ENCODE results near the gene AFAP1. TPM values are rescaled to one million over a fixed set of nuclear protein-coding genes. Genes with fewer than 3 reads are reported as not detected.

The AFAP1 gene
- total RNA-seq, 1 experiment from 2014 or later = 42.1 TPM

DNA sequence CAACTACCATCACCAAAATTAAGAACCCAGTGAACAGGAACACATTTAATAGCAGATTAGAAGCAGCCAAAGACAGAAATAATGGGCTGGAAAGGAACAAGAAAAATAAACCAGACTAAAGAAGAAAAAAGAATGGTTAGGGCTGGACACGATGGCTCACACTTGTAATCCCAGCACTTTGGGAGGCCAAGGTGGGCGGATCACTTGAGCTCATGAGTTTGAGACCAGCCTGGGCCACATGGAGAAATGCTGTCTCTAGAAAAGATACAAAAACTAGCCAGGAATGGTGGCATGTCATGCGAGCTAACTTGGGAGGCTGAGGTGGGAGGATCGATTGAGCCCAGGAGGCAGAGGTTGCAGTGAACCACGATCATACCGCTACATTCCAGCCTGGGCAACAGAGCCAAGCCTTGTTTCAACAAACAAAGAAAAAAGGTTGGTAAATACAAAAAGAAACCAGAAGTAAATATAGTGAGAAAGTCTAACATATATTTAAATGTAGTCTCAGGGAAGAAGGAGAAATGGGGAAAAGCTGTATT, 102.0 kb downstream of the AFAP1 start:
- peaks cover 14% of the 10 kb centered on the region for H3K4me1 ChIP-seq (ENCODE audit: insufficient read depth, low read length)
- peaks cover 62% of the 10 kb centered on the region for H3K79me2 ChIP-seq (ENCODE audit: low read length)
- H2AFZ ChIP-seq (ENCODE audit: low read length) = no peak overlapping the region
- ChIA-PET CTCF (no interaction called here), POLR2A (ENCODE audit: unreplicated experiment) (interaction anchor here (0.6 kb wide), 1 partner anchor 22 kb away, joined by 3 read pairs; no protein-coding TSS in a partner anchor)
- no peak overlapping the region for H3K4me3 ChIP-seq (ENCODE audit: low read length)
- no peaks in the 10 kb centered on the region for H4K20me1 ChIP-seq (ENCODE audit: low read length)
- no peaks in the 10 kb centered on the region for H3K27me3 ChIP-seq (ENCODE audit: low read length)
- DNase-seq (no peak), ATAC-seq (no peak)
- no peak overlapping the region for H3K4me2 ChIP-seq (ENCODE audit: low read length)
- TF ChIP-seq, protein P1, sequence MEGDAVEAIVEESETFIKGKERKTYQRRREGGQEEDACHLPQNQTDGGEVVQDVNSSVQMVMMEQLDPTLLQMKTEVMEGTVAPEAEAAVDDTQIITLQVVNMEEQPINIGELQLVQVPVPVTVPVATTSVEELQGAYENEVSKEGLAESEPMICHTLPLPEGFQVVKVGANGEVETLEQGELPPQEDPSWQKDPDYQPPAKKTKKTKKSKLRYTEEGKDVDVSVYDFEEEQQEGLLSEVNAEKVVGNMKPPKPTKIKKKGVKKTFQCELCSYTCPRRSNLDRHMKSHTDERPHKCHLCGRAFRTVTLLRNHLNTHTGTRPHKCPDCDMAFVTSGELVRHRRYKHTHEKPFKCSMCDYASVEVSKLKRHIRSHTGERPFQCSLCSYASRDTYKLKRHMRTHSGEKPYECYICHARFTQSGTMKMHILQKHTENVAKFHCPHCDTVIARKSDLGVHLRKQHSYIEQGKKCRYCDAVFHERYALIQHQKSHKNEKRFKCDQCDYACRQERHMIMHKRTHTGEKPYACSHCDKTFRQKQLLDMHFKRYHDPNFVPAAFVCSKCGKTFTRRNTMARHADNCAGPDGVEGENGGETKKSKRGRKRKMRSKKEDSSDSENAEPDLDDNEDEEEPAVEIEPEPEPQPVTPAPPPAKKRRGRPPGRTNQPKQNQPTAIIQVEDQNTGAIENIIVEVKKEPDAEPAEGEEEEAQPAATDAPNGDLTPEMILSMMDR (conservative IDR thresholded peaks at IDR 0.05; ENCODE audit: low read depth, low read length) = no peak
- TF ChIP-seq EZH2 (IDR thresholded peaks at IDR 0.05; ENCODE audit: low read length, unreplicated experiment) = no peak
- TF ChIP-seq EZH2phosphoT487 (IDR thresholded peaks at IDR 0.05; ENCODE audit: borderline replicate concordance, low read length) = no peak
- H3F3A ChIP-seq (ENCODE audit: low read length, unreplicated experiment) = no peaks in the 10 kb centered on the region
- no peaks in the 10 kb centered on the region for H3K9me2 ChIP-seq (replicated peaks; ENCODE audit: low read length)
- no peak overlapping the region for H3K27ac ChIP-seq (ENCODE audit: low read length)
- no peak overlapping the region for H3K9ac ChIP-seq (ENCODE audit: low read length)
- no TSS peak for BruUV-seq (replicated peaks)
- H3K9me3 ChIP-seq (ENCODE audit: low read length) = no peaks in the 10 kb centered on the region
- H3K36me3 ChIP-seq (ENCODE audit: low read depth, low read length) = peaks cover 38% of the 10 kb centered on the region
- intact Hi-C loops (cut with micrococcal nuclease) = no loop called here

- TF ChIP-seq EZH2phosphoT487 (IDR thresholded peaks at IDR 0.05; ENCODE audit: borderline replicate concordance, low read length) = no peak
- TF ChIP-seq EZH2 (IDR thresholded peaks at IDR 0.05; ENCODE audit: low read length, unreplicated experiment) = no peak
- TF ChIP-seq, protein P1 (conservative IDR thresholded peaks at IDR 0.05; ENCODE audit: low read depth, low read length) = no peak
- CTCF ChIA-PET = no interaction called here
- H3K4me2 ChIP-seq (ENCODE audit: low read length) = no peak overlapping the region
- peaks cover 66% of the 10 kb centered on the region for H3K79me2 ChIP-seq (ENCODE audit: low read length)
- no peak overlapping the region for H3K27ac ChIP-seq (ENCODE audit: low read length)
- no peaks in the 10 kb centered on the region for H3K9me3 ChIP-seq (ENCODE audit: low read length)
- H2AFZ ChIP-seq (ENCODE audit: low read length) = no peak overlapping the region
- intact Hi-C loops (cut with micrococcal nuclease) = no loop called here
- peaks cover 31% of the 10 kb centered on the region for H3K36me3 ChIP-seq (ENCODE audit: low read depth, low read length)
- H3K4me3 ChIP-seq (ENCODE audit: low read length) = no peak overlapping the region
- ATAC-seq (no peak), DNase-seq (no peak)
- peaks cover 21% of the 10 kb centered on the region for H3K4me1 ChIP-seq (ENCODE audit: insufficient read depth, low read length)
- BruUV-seq (replicated peaks) = no TSS peak
- H4K20me1 ChIP-seq (ENCODE audit: low read length) = no peaks in the 10 kb centered on the region
- H3K9ac ChIP-seq (ENCODE audit: low read length) = no peak overlapping the region
- POLR2A ChIA-PET (ENCODE audit: unreplicated experiment) = no interaction called here
- no peaks in the 10 kb centered on the region for H3K9me2 ChIP-seq (replicated peaks; ENCODE audit: low read length)
- no peaks in the 10 kb centered on the region for H3K27me3 ChIP-seq (ENCODE audit: low read length)
- H3F3A ChIP-seq (ENCODE audit: low read length, unreplicated experiment) = no peaks in the 10 kb centered on the region
Measured at GRCh38 chr4:7831858-7832730, 107.6 kb downstream of the AFAP1 start.

- BruUV-seq (replicated peaks) = no TSS peak
- Histone ChIP-seq H3K4me3 (ENCODE audit: low read length) (no peak overlapping the region), H3K4me1 (ENCODE audit: insufficient read depth, low read length) (peaks cover 21% of the 10 kb centered on the region), H3K27ac (ENCODE audit: low read length) (no peak overlapping the region), H3K27me3 (ENCODE audit: low read length) (no peaks in the 10 kb centered on the region), H3K9me2 (replicated peaks; ENCODE audit: low read length) (no peaks in the 10 kb centered on the region), H4K20me1 (ENCODE audit: low read length) (no peaks in the 10 kb centered on the region), H3K36me3 (ENCODE audit: low read depth, low read length) (peaks cover 25% of the 10 kb centered on the region), H3F3A (ENCODE audit: low read length, unreplicated experiment) (no peaks in the 10 kb centered on the region), H2AFZ (ENCODE audit: low read length) (no peak overlapping the region), H3K9me3 (ENCODE audit: low read length) (no peaks in the 10 kb centered on the region), H3K79me2 (ENCODE audit: low read length) (peaks cover 66% of the 10 kb centered on the region), H3K9ac (ENCODE audit: low read length) (no peak overlapping the region), H3K4me2 (ENCODE audit: low read length) (no peak overlapping the region)
- ATAC-seq (no peak), DNase-seq (no peak)
- TF ChIP-seq EZH2 (IDR thresholded peaks at IDR 0.05; ENCODE audit: low read length, unreplicated experiment) = no peak
- no peak for TF ChIP-seq EZH2phosphoT487 (IDR thresholded peaks at IDR 0.05; ENCODE audit: borderline replicate concordance, low read length)
- intact Hi-C loops (cut with micrococcal nuclease) = no loop called here
- POLR2A ChIA-PET (ENCODE audit: unreplicated experiment) = no interaction called here
- CTCF ChIA-PET = no interaction called here
Measured at GRCh38 chr4:7831330-7831729, 108.3 kb downstream of the AFAP1 start.
